A673 (cell line): Measurements from ENCODE around the gene CCL13. TPM values are rescaled to one million over a fixed set of nuclear protein-coding genes. Genes with fewer than 3 reads are reported as not detected.

Experiments used
- BruUV-seq: library from RNA; stranded (reverse); fragments of 400-500 nt; replicated peaks from 2 replicates; lab custom pipeline; 2021; lab: Mats Ljungman, UMichigan
- CTCF ChIA-PET: fragments of 300-600 bp; sonication (Branson Sonifier 250); formaldehyde crosslinking; loops from one replicate; lab custom pipeline; 2022; ENCODE audit warnings: antibody characterized with exemption; lab: Charles Lee
- POLR2A ChIA-PET: fragments of 300-600 bp; sonication (Branson Sonifier 250); formaldehyde crosslinking; loops from one replicate; lab custom pipeline; 2022; ENCODE audit warnings: antibody characterized with exemption; ENCODE audit not compliant: low non-redundant PET; lab: Charles Lee
- DNase-seq: peaks from one replicate; pipeline ENCODE4 v3.0.0-alpha.2; 2015; ENCODE audit warnings: low spot score
- H3K27ac ChIP-seq: fragments of 200-600 bp; sonication (generic); 2 replicates; pipeline ENCODE4 v1.5.1; 2016; ENCODE audit warnings: mixed run types, low read depth, mild to moderate bottlenecking, mixed read lengths, antibody characterized with exemption, low read length; ENCODE audit not compliant: poor library complexity, severe bottlenecking
- H3K27me3 ChIP-seq: fragments of 200-600 bp; sonication (generic); replicated peaks from 2 replicates; pipeline ENCODE4 v1.6.1; 2017; ENCODE audit warnings: mixed run types, low read depth, mild to moderate bottlenecking, mixed read lengths, antibody characterized with exemption, low read length; ENCODE audit not compliant: insufficient read depth, poor library complexity
- H3K36me3 ChIP-seq: fragments of 200-600 bp; sonication (generic); 2 replicates; pipeline ENCODE4 v1.6.1; 2016; ENCODE audit warnings: mixed run types, mild to moderate bottlenecking, mixed read lengths, antibody characterized with exemption, low read length; ENCODE audit not compliant: insufficient read depth, poor library complexity, severe bottlenecking
- H3K4me1 ChIP-seq: fragments of 200-600 bp; sonication (generic); 2 replicates; pipeline ENCODE4 v1.6.1; 2017; ENCODE audit warnings: mixed run types, mild to moderate bottlenecking, mixed read lengths, antibody characterized with exemption, low read length; ENCODE audit not compliant: insufficient read depth, poor library complexity, severe bottlenecking
- H3K4me3 ChIP-seq: fragments of 200-600 bp; sonication (generic); 2 replicates; pipeline ENCODE4 v1.5.1; 2016; ENCODE audit warnings: low read depth, mixed run types, mild to moderate bottlenecking, mixed read lengths, low read length; ENCODE audit not compliant: poor library complexity, severe bottlenecking
- H3K9me3 ChIP-seq: fragments of 200-600 bp; sonication (generic); 2 replicates; pipeline ENCODE4 v1.6.1; 2016; ENCODE audit warnings: mixed run types, low read depth, mild to moderate bottlenecking, mixed read lengths, antibody characterized with exemption, low read length; ENCODE audit not compliant: poor library complexity, severe bottlenecking
- EZH2 ChIP-seq: fragments of 200-600 bp; sonication (generic); IDR thresholded peaks from 2 replicates; pipeline ENCODE4 v1.6.1; 2017; ENCODE audit warnings: borderline replicate concordance, low read depth, mild to moderate bottlenecking, mixed read lengths, antibody characterized with exemption, low read length; ENCODE audit not compliant: poor library complexity, severe bottlenecking
- intact Hi-C: fragments of 100-400 bp; cut with micrococcal nuclease; formaldehyde crosslinking; loops from one replicate; pipeline ENCODE4 v1.10.0; 2022; ENCODE audit not compliant: unreplicated experiment
- total RNA-seq: library from RNA; stranded (reverse); gene quantifications from 2 replicates; pipeline ENCODE4 v1.2.3, GENCODE V29; 2021
- TF ChIP-seq, protein P1 (sequence below): fragments of 300-800, 200-600 bp; sonication (generic); conservative IDR thresholded peaks from 2 replicates; pipeline ENCODE4 v1.5.1; 2017; ENCODE audit warnings: low read depth, mild to moderate bottlenecking, antibody characterized with exemption, low read length, moderate library complexity, mixed read lengths

The CCL13 gene
- total RNA-seq, 1 experiment from 2014 or later = not detected

DNA sequence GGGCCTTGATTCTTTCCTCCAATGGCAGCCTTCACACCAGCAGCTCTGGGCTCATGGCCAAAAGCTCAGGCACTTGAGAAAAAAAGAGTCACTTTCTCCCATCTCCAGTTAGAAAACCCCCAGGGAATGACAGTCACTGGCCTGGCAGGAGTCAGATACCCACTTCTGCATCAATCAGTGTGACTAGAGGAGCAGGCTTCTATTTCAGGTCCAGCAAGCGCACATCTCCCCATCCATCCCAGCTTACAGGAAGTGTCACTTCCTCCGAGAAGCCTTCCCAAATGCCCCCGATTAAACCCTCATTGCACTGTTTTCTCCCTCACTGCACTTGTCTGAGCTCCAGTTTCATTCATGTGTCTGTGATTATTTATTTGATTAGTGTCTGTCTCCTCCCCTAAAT is 37.1 kb downstream of the CCL13 start:
- DNase-seq = peak; percentile 0
- no peaks in the 10 kb centered on the region for H3K4me1 ChIP-seq
- BruUV-seq = no TSS peak
- intact Hi-C loops = no loop called here
- ChIA-PET CTCF (no interaction called here), POLR2A (no interaction called here)
- H3K27me3 ChIP-seq = no peaks in the 10 kb centered on the region
- H3K4me3 ChIP-seq = no peak overlapping the region
- H3K36me3 ChIP-seq = no peaks in the 10 kb centered on the region
- TF ChIP-seq EZH2 = no peak
- TF ChIP-seq, protein P1, sequence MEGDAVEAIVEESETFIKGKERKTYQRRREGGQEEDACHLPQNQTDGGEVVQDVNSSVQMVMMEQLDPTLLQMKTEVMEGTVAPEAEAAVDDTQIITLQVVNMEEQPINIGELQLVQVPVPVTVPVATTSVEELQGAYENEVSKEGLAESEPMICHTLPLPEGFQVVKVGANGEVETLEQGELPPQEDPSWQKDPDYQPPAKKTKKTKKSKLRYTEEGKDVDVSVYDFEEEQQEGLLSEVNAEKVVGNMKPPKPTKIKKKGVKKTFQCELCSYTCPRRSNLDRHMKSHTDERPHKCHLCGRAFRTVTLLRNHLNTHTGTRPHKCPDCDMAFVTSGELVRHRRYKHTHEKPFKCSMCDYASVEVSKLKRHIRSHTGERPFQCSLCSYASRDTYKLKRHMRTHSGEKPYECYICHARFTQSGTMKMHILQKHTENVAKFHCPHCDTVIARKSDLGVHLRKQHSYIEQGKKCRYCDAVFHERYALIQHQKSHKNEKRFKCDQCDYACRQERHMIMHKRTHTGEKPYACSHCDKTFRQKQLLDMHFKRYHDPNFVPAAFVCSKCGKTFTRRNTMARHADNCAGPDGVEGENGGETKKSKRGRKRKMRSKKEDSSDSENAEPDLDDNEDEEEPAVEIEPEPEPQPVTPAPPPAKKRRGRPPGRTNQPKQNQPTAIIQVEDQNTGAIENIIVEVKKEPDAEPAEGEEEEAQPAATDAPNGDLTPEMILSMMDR = no peak
- H3K9me3 ChIP-seq = no peaks in the 10 kb centered on the region
- H3K27ac ChIP-seq = no peak overlapping the region

DNA sequence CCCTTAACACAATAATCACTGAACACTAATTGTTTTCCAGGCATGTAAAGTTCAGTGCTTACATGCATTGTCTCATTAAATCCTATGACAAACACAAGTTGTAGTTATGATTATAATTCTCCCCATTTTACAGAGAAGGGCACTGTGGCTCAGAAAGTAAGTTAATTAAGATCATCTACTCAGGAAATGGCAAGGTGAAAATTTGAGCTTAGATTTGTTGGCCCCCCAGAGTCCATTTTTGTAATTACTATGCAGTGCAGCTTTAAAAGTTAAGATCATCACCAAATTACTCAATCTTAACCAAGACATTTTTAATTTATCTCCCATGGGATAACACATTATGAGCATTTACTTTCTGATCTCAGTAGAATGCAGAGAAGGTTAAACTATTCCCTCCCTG is 41.0 kb downstream of the CCL13 start:
- H3K27ac ChIP-seq = no peak overlapping the region
- H3K27me3 ChIP-seq = no peaks in the 10 kb centered on the region
- H3K4me1 ChIP-seq = no peaks in the 10 kb centered on the region
- no peaks in the 10 kb centered on the region for H3K36me3 ChIP-seq
- DNase-seq = no peak
- ChIA-PET POLR2A (no interaction called here), CTCF (no interaction called here)
- no TSS peak for BruUV-seq
- H3K9me3 ChIP-seq = no peaks in the 10 kb centered on the region
- TF ChIP-seq, protein P1 = no peak
- TF ChIP-seq EZH2 = no peak
- intact Hi-C loops = no loop called here
- H3K4me3 ChIP-seq = no peak overlapping the region

DNA sequence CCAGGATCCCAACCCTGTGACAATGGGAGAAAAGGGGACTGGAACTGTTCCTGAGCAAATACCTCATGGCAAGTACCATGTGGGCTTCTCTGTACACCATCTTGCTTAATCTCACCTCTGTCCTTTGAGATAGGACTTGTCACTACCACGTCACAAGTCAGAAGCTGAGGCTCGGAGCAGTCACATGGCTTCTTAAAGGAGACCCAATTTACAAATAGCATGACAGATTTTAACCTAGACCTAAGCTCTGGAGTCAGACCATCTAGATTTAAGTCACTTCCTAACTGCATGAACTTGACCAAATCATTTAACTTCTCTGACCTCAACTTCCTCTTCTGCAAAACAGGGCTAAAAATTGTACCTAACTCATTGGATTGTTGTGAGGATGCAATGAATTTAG is 42.7 kb downstream of the CCL13 start:
- H3K9me3 ChIP-seq = no peaks in the 10 kb centered on the region
- TF ChIP-seq, protein P1 = no peak
- no peak for TF ChIP-seq EZH2
- no peak overlapping the region for H3K27ac ChIP-seq
- no peak for DNase-seq
- no peaks in the 10 kb centered on the region for H3K4me1 ChIP-seq
- H3K4me3 ChIP-seq = no peak overlapping the region
- no TSS peak for BruUV-seq
- intact Hi-C loops = no loop called here
- no peaks in the 10 kb centered on the region for H3K27me3 ChIP-seq
- H3K36me3 ChIP-seq = no peaks in the 10 kb centered on the region
- POLR2A ChIA-PET = no interaction called here
- CTCF ChIA-PET = no interaction called here
